A549 (cell line): ENCODE measurements around the gene DOP1B. TPM values are rescaled to one million over a fixed set of nuclear protein-coding genes. Genes with fewer than 3 reads are reported as not detected.
"Not testable (repeated sequence)": the region's sequence is repeated elsewhere in the genome, so short reads cannot be mapped to it uniquely, and the experiment has no call there.

ENCODE experiments used
- ATAC-seq, 2 experiments: fragments of 200-7000 bp in 1 of 2; fragments of >200 bp in 1 of 2; cut with Nextera tagmentation in 1 of 2; cut with Tn5 transposase in 1 of 2; 3 replicates each; pipeline versions ENCODE4 v1.8.0 to v1.9.1; 2018 to 2020; ENCODE audit warnings: mild to moderate bottlenecking in 1 of 2, moderate library complexity in 1 of 2
- CTCF ChIA-PET: fragments of 300-600 bp; sonication (Branson Sonifier 250); formaldehyde crosslinking; extraction: SDS; loops from one replicate; lab custom pipeline; 2021; ENCODE audit warnings: antibody characterized with exemption, inconsistent platforms; lab: Yijun Ruan, JAX
- POLR2A ChIA-PET: fragments of 350-600 bp; formaldehyde crosslinking; extraction: SDS; loops from one replicate; lab custom pipeline; 2021; ENCODE audit warnings: antibody characterized with exemption, inconsistent platforms; lab: Yijun Ruan, JAX
- DNase-seq, 2 experiments: peaks; one replicate each; pipeline versions ENCODE4 v3.0.0 to v3.0.0-alpha.2; 2011 to 2016; ENCODE audit warnings: low read depth in 1 of 2, low spot score in 1 of 2
- FAIRE-seq: peaks from 2 replicates; lab custom pipeline; 2011; peaks lifted over from hg19 to GRCh38; lab: Jason Lieb, UNC
- H3K27ac ChIP-seq, 2 experiments: fragments of >200 bp; sonication (Bioruptor Twin); formaldehyde crosslinking; 3 replicates each; pipeline ENCODE4 v1.5.1; 2016 to 2017
- H3K4me1 ChIP-seq: fragments of >200 bp; sonication (Bioruptor Twin); formaldehyde crosslinking; 3 replicates; pipeline ENCODE4 v1.6.1; 2016
- H3K4me2 ChIP-seq: fragments of >200 bp; sonication (Bioruptor Twin); formaldehyde crosslinking; 3 replicates; pipeline ENCODE4 v1.6.1; 2016
- H3K4me3 ChIP-seq: fragments of >200 bp; sonication (Bioruptor Twin); formaldehyde crosslinking; 3 replicates; pipeline ENCODE4 v1.5.1; 2016
- H3K9me3 ChIP-seq: fragments of >200 bp; sonication (Bioruptor Twin); formaldehyde crosslinking; 3 replicates; pipeline ENCODE4 v1.6.1; 2016
- BHLHE40 ChIP-seq: IDR thresholded peaks from 2 replicates; pipeline ENCODE4 v1.6.1; 2012; ENCODE audit warnings: low read depth, low read length, inconsistent platforms
- CBX8 ChIP-seq: fragments of 200-600 bp; sonication (generic); IDR thresholded peaks from 2 replicates; pipeline ENCODE4 v1.6.1; 2016
- E2F6 ChIP-seq: IDR thresholded peaks from 2 replicates; pipeline ENCODE4 v1.6.1; 2012; ENCODE audit warnings: low read depth, borderline replicate concordance
- FOXS1 ChIP-seq: fragments of 250-450 bp; sonication (Bioruptor Pico); IDR thresholded peaks from 2 replicates; pipeline ENCODE4 v1.5.0; 2020; ENCODE audit warnings: mild to moderate bottlenecking, moderate library complexity
- HDAC2 ChIP-seq: fragments of 200-600 bp; sonication (generic); IDR thresholded peaks from 2 replicates; pipeline ENCODE4 v1.6.1; 2016
- HEYL ChIP-seq: fragments of 250-450 bp; sonication (Bioruptor Pico); IDR thresholded peaks from 2 replicates; pipeline ENCODE4 v1.8.0; 2021; ENCODE audit warnings: mild to moderate bottlenecking, moderate library complexity
- HMGXB4 ChIP-seq: fragments of 250-450 bp; sonication (Bioruptor Pico); IDR thresholded peaks from 2 replicates; pipeline ENCODE4 v1.5.0; 2021; ENCODE audit warnings: mild to moderate bottlenecking, moderate library complexity, borderline replicate concordance
- HOXB13 ChIP-seq: fragments of 250-450 bp; sonication (Bioruptor Pico); IDR thresholded peaks from 2 replicates; pipeline ENCODE4 v1.5.0; 2020; ENCODE audit warnings: low read depth, mild to moderate bottlenecking, moderate library complexity
- KDM5A ChIP-seq: fragments of 200-600 bp; sonication (generic); IDR thresholded peaks from 2 replicates; pipeline ENCODE4 v1.6.1; 2016; ENCODE audit warnings: antibody characterized with exemption, mild to moderate bottlenecking
- MYC ChIP-seq: IDR thresholded peaks from 2 replicates; pipeline ENCODE4 v1.6.1; 2012; ENCODE audit warnings: mild to moderate bottlenecking, inconsistent platforms, low read length, improper control_type of control experiment, borderline replicate concordance
- NFE2L2 ChIP-seq: fragments of 150-350 bp; conservative IDR thresholded peaks from 2 replicates; pipeline ENCODE4 v1.6.1; 2014; ENCODE audit warnings: low read length
- NPAS2 ChIP-seq: fragments of 250-450 bp; sonication (Bioruptor Pico); IDR thresholded peaks from 2 replicates; pipeline ENCODE4 v1.8.0; 2022; ENCODE audit warnings: mild to moderate bottlenecking, moderate library complexity, borderline replicate concordance
- PHF8 ChIP-seq: fragments of 200-600 bp; sonication (generic); IDR thresholded peaks from 2 replicates; pipeline ENCODE4 v1.6.1; 2016; ENCODE audit warnings: low read depth, mild to moderate bottlenecking, antibody characterized with exemption, moderate library complexity, borderline replicate concordance
- POLR2A ChIP-seq: IDR thresholded peaks from 2 replicates; pipeline ENCODE4 v1.6.1; 2012; ENCODE audit warnings: mild to moderate bottlenecking, low read length
- RAD21 ChIP-seq, 2 experiments: fragments of >200 bp in 1 of 2; sonication (Bioruptor Twin) in 1 of 2; formaldehyde crosslinking in 1 of 2; IDR thresholded peaks in 1 of 2; conservative IDR thresholded peaks in 1 of 2; 2 replicates in 1 of 2; 3 replicates in 1 of 2; pipeline ENCODE4 v1.6.1; 2012 to 2018; ENCODE audit warnings: inconsistent platforms in 1 of 2
- RARB ChIP-seq: fragments of 250-450 bp; sonication (Bioruptor Pico); IDR thresholded peaks from 2 replicates; pipeline ENCODE4 v1.8.0; 2021; ENCODE audit warnings: mild to moderate bottlenecking, moderate library complexity
- RFX5 ChIP-seq: fragments of 450-650 bp; IDR thresholded peaks from 2 replicates; pipeline ENCODE4 v1.7.1; 2014; ENCODE audit warnings: antibody characterized with exemption, mild to moderate bottlenecking, moderate library complexity
- SREBF2 ChIP-seq: fragments of 450-650 bp; IDR thresholded peaks from 2 replicates; pipeline ENCODE4 v1.6.1; 2014; ENCODE audit warnings: mild to moderate bottlenecking, moderate library complexity
- ZSCAN20 ChIP-seq: fragments of 250-450 bp; sonication (Bioruptor Pico); IDR thresholded peaks from 2 replicates; pipeline ENCODE4 v1.8.0; 2022; ENCODE audit warnings: mild to moderate bottlenecking, moderate library complexity
- WGBS: methylation state at CpG from one replicate; pipeline ENCODE4 v1.1.6; 2017; ENCODE audit errors: missing lambda C conversion rate; 5-methylcytosine and 5-hydroxymethylcytosine counted together
- polyA plus RNA-seq, 4 experiments: library from polyadenylated mRNA; depleted of rRNA in 3 of 4; stranded (reverse); fragments of >200 nt; fragmentation: RNase III in 1 of 4; extraction: RNeasy Plus Mini Kit Qiagen cat#74134 plus additional on column Dnase treatment in 1 of 4; gene quantifications; 2 replicates in 3 of 4; 3 replicates in 1 of 4; pipeline ENCODE4 v1.2.3, GENCODE V29; 2011 to 2017
- TF ChIP-seq, protein P1 (sequence below): fragments of >200 bp; sonication (Bioruptor Twin); formaldehyde crosslinking; IDR thresholded peaks from 3 replicates; pipeline ENCODE4 v1.6.1; 2016
- TF ChIP-seq, protein P2 (sequence below): fragments of 250-450 bp; sonication (Bioruptor Pico); IDR thresholded peaks from 2 replicates; pipeline ENCODE4 v1.5.0; 2020; ENCODE audit warnings: low read depth, mild to moderate bottlenecking, moderate library complexity

Gene DOP1B
- polyA plus RNA-seq, 2 of the 4 experiments (the other 2 are of a cell fraction) = 2.8 to 3.5 TPM

GRCh38 chr21:36127977-36128376 is 28.6 kb upstream of the DOP1B start (continued):
- TF ChIP-seq, protein P1, sequence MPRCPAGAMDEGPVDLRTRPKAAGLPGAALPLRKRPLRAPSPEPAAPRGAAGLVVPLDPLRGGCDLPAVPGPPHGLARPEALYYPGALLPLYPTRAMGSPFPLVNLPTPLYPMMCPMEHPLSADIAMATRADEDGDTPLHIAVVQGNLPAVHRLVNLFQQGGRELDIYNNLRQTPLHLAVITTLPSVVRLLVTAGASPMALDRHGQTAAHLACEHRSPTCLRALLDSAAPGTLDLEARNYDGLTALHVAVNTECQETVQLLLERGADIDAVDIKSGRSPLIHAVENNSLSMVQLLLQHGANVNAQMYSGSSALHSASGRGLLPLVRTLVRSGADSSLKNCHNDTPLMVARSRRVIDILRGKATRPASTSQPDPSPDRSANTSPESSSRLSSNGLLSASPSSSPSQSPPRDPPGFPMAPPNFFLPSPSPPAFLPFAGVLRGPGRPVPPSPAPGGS = no peak
- no peak for TF ChIP-seq RARB (CRISPR knock-in tag)
- TF ChIP-seq HOXB13 (CRISPR knock-in tag) = no peak
- TF ChIP-seq NFE2L2 = no peak
- TF ChIP-seq, protein P2, sequence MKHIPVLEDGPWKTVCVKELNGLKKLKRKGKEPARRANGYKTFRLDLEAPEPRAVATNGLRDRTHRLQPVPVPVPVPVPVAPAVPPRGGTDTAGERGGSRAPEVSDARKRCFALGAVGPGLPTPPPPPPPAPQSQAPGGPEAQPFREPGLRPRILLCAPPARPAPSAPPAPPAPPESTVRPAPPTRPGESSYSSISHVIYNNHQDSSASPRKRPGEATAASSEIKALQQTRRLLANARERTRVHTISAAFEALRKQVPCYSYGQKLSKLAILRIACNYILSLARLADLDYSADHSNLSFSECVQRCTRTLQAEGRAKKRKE (CRISPR knock-in tag) = no peak
- no peak for TF ChIP-seq HEYL (CRISPR knock-in tag)
- no peak for TF ChIP-seq KDM5A
- TF ChIP-seq PHF8 = no peak

GRCh38 chr21:36129219-36129618 is 27.4 kb upstream of the DOP1B start:
- no peak overlapping the region for H3K4me3 ChIP-seq

DNA sequence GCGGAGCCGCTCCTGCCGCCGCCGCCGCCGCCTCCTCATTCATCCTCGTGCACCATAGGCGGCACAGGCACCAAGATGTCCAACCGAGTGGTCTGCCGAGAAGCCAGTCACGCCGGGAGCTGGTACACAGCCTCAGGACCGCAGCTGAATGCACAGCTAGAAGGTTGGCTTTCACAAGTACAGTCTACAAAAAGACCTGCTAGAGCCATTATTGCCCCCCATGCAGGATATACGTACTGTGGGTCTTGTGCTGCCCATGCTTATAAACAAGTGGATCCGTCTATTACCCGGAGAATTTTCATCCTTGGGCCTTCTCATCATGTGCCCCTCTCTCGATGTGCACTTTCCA is 26.2 kb upstream of the DOP1B start:
- 59% methylated on average over 4 of the region's 18 CpGs for WGBS
- FAIRE-seq, H3K9me3 ChIP-seq, CTCF ChIA-PET, POLR2A ChIA-PET, DNase-seq, ATAC-seq: not testable (repeated sequence)
- Histone ChIP-seq H3K4me1 (peaks cover 13% of the 10 kb centered on the region; the same call in 2 of the 3 replicates), H3K27ac (peak overlapping the region; percentile 35 to 93; a peak in 3 of 6 replicates), H3K4me3 (peak overlapping the region; percentile 46), H3K4me2 (peak overlapping the region; percentile 79)

More at GRCh38 chr21:36129219-36129618, 27.4 kb upstream of the DOP1B start:
- 88% methylated on average over 2 of the region's 2 CpGs for WGBS
- ChIA-PET CTCF (interaction anchor here (0.5 kb wide), 1 partner anchor 253 kb away, joined by 3 read pairs; no protein-coding TSS in a partner anchor), POLR2A (no interaction called here)
- no peak for DNase-seq
- TF ChIP-seq RAD21 (conservative IDR thresholded peaks at IDR 0.05 in 1 of 2, IDR thresholded peaks at IDR 0.05 in 1 of 2) (no peak), FOXS1 (CRISPR knock-in tag) (no peak), POLR2A (no peak), SREBF2 (no peak), BHLHE40 (no peak)
- TF ChIP-seq, protein P2 (CRISPR knock-in tag) = no peak
- peak overlapping the region; percentile 62 for H3K4me2 ChIP-seq
- FAIRE-seq = no peak
- H3K9me3 ChIP-seq = no peaks in the 10 kb centered on the region
- H3K4me1 ChIP-seq = peaks cover 11% of the 10 kb centered on the region; the same call in 2 of the 3 replicates
- no peak for ATAC-seq
- no peak overlapping the region; a peak in 1 of 6 replicates for H3K27ac ChIP-seq

- POLR2A ChIA-PET = not testable (repeated sequence)
These were observed 25.8 kb upstream of the DOP1B start for GRCh38 chr21:36130839-36131238.

DNA sequence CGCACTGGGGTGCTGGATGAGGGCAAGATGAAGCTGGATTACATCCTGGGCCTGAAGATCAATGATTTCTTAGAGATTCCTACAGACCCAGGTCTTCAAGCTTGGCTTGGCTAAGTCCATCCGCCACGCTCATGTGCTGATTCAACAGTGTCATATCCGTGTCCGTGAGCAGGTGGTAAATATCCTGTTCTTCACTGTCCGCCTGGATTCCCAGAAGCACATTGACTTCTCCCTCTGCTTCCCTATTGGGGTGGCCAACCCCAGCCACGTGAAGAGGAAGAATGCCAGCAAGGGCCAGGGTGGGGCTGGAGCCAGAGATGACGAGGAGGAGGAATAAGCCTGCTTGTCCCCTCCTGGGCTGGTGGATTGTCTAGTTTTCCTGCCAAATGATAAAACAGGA is 23.9 kb upstream of the DOP1B start:
- Histone ChIP-seq H3K9me3 (no peaks in the 10 kb centered on the region), H3K27ac (no peak overlapping the region), H3K4me2 (no peak overlapping the region), H3K4me1 (peaks cover 12% of the 10 kb centered on the region; the same call in 2 of the 3 replicates), H3K4me3 (no peak overlapping the region)
- ATAC-seq = no peak
- no peak for DNase-seq
- FAIRE-seq = no peak
- 92% methylated on average over 8 of the region's 8 CpGs for WGBS
- CTCF ChIA-PET = interaction anchor here (0.7 to 1.4 kb wide), 3 partner anchors 8 to 77 kb away, joined by 3 to 4 read pairs (median 3); no protein-coding TSS in a partner anchor
- POLR2A ChIA-PET = interaction anchor here (1.1 kb wide), 1 partner anchor 72 kb away, joined by 3 read pairs; the partner anchor contains the start of gene SETD4
- TF ChIP-seq E2F6 = no peak
- no peak for TF ChIP-seq HDAC2
- no peak for TF ChIP-seq POLR2A
- no peak for TF ChIP-seq ZSCAN20 (CRISPR knock-in tag)
- no peak for TF ChIP-seq NPAS2 (CRISPR knock-in tag)
- no peak for TF ChIP-seq MYC
- TF ChIP-seq HMGXB4 = no peak
- TF ChIP-seq PHF8 = no peak
- TF ChIP-seq RFX5 = no peak
- TF ChIP-seq CBX8 = no peak

More at GRCh38 chr21:36130839-36131238, 25.8 kb upstream of the DOP1B start:
- FAIRE-seq, H3K9me3 ChIP-seq, DNase-seq, CTCF ChIA-PET, H3K27ac ChIP-seq, ATAC-seq: not testable (repeated sequence)
- 94% methylated on average over 5 of the region's 5 CpGs for WGBS
- Histone ChIP-seq H3K4me3 (peak overlapping the region; percentile 46), H3K4me1 (peaks cover 13% of the 10 kb centered on the region; the same call in 2 of the 3 replicates), H3K4me2 (peak overlapping the region; percentile 79)
